ENCODE results near the gene BCCIP. TPM values are rescaled to one million over a fixed set of nuclear protein-coding genes. Genes with fewer than 3 reads are reported as not detected.

Gene BCCIP
- total RNA-seq, 1 donor from 2014 or later: 31.3 TPM

- intact Hi-C loops (cut with DNase I): no loop called here
- DNase-seq (ENCODE audit: low spot score): no peak
- ATAC-seq: no peak
These were observed 55.9 kb downstream of the BCCIP start for GRCh38 chr10:125878957-125879835.

DNA sequence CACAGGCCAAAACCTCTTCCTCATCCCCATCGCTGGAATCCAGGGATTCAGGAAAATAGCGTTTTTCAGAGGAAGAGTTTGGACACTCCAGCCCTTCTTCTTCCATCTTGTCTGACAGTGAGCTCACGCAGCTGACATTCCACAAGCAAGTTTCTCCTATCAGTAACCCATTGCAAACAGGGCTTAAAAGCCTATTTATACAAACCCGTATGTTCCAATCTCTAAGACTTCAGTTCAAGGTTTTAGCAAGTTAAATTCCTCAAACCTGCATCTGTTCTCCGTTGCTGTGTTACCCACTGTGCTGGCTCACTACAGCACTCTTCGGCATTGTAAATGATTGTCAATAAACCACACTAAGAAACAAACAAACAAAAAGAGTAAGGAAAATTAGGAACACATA lies 57.4 kb downstream of the BCCIP start:
- DNase-seq (ENCODE audit: low spot score): no peak
- intact Hi-C loops (cut with DNase I): no loop called here
- ATAC-seq: no peak

DNA sequence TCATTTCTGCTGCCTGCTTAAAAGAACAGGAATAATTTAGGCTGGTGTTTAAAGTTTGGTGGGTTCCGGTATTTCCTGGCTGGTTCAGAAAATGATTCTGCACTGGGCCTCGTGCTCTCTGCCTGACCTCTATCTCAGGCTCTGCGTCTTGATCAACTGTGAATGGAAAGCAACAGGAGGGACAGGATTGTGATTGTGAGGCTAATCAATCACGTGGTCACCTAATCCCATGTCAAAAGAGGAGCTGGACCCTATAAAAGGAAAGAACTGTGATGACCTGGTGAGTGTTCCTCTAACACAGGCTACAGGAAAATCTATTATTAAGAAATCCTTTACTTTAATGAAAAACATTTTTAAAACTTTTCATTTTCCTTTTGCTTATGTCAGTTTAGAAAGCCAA lies 57.8 kb downstream of the BCCIP start, which contains the start of gene DHX32:
DHX32 (minus strand) TSS at position 101 of the 400 bp plus-strand sequence. CDS start 468 bp downstream, outside the sequence.
- DNase-seq (ENCODE audit: low spot score) (no peak), ATAC-seq (no peak)
- intact Hi-C loops (cut with DNase I): no loop called here

- no peak for DNase-seq (ENCODE audit: low spot score)
- intact Hi-C loops (cut with DNase I): no loop called here
- no peak for ATAC-seq
These were observed 59.2 kb downstream of the BCCIP start for GRCh38 chr10:125882596-125882995.

DNA sequence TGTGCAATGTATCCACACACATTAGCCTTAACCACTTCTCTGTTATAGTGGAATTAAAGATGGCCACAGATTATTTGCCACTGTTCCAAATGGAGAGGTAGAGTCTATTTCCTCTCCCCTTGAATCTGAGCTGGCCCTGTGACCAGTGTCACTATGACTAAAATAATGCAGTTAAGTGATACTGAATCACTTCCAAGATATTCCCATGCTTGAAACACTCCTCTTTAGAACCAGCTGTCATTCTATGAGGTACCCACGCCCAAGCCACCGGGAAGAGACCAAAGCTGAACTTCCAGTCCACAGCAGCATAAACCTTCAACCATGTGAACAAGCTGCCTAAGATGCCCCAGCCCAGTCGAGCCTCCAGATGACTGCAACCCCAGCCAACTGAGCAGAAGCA lies 59.9 kb downstream of the BCCIP start:
- no peak for DNase-seq (ENCODE audit: low spot score)
- intact Hi-C loops (cut with DNase I): no loop called here
- no peak for ATAC-seq

Small RNAs within 50 kb of the gene (microRNA-seq; reads per million reads assigned to microRNA genes)
- gene MIR4484: not detected

Other genes starting within 250 kb of the BCCIP start
- gene TEX36, start 140.4 kb upstream of the BCCIP start, total RNA-seq: not detected
- gene EDRF1, start 103.8 kb upstream of the BCCIP start, total RNA-seq: 28.6 TPM
- gene MMP21, start 47.7 kb upstream of the BCCIP start, total RNA-seq: 0.31 TPM
- gene UROS, start 288 bp upstream of the BCCIP start, total RNA-seq: 30.6 TPM
- gene DHX32, start 57.7 kb downstream of the BCCIP start, total RNA-seq: 20.8 TPM
- 2.1 TPM for gene FANK1, start 73.0 kb downstream of the BCCIP start, total RNA-seq

All from sciatic nerve (tissue), 2 donors.